Measurements from ENCODE around the gene ZNF726.
"Not testable (repeated sequence)": the region's sequence is repeated elsewhere in the genome, so short reads cannot be mapped to it uniquely, and the experiment has no call there.

GRCh38 chr19:23963881-23964280 is 49.2 kb downstream of the ZNF726 start:
- not testable (repeated sequence) for TF ChIP-seq ZNF384 (IDR thresholded peaks at IDR 0.05); SP1 (IDR thresholded peaks at IDR 0.05); CTBP1 (IDR thresholded peaks at IDR 0.05; ENCODE audit: borderline replicate concordance); NFRKB (IDR thresholded peaks at IDR 0.05); BHLHE40 (IDR thresholded peaks at IDR 0.05; ENCODE audit: borderline replicate concordance); TARDBP (IDR thresholded peaks at IDR 0.05); HDGF (IDR thresholded peaks at IDR 0.05; ENCODE audit: borderline replicate concordance); FOXA1 (IDR thresholded peaks at IDR 0.05); FOXM1 (IDR thresholded peaks at IDR 0.05; ENCODE audit: borderline replicate concordance); LEF1 (IDR thresholded peaks at IDR 0.05; ENCODE audit: borderline replicate concordance); FOXK2 (IDR thresholded peaks at IDR 0.05); L3MBTL2 (conservative IDR thresholded peaks at IDR 0.05); ELF4 (IDR thresholded peaks at IDR 0.05); PKNOX1 (IDR thresholded peaks at IDR 0.05)
